Stimulated activated CD8-positive, alpha-beta memory T cell treated with anti-CD3 and anti-CD28 coated beads, Interleukin-7, amount 100 ng/mL, for 1 hour (primary cell): ENCODE data around the gene DCLK1.

Experiments used
- DNase-seq, 2 donors: peaks; one replicate each; pipeline ENCODE4 v3.0.0-alpha.2; 2020; ENCODE audit warnings: low read depth in 2 of 2

Gene DCLK1

DNA sequence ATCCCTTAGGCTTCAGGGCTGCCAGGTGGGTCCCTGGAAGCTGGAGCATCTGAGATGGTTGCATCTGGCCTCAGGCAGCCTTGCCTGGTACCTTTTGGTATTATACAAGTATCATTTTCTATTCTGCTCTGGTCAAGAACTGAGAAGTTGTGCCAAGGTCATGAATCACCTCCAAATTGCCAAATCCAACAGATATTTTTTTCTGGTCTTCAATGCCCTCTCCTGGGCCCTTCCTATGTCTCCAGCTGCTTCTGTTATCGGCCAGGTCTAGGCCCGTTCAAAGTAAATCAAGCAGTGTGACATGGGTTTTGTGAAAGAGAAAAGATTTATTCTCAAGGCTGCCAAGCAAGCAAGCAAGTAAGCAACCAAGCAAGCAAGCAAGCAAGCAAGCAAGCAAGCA lies 383.6 kb downstream of the DCLK1 start:
- no peak for DNase-seq

DNA sequence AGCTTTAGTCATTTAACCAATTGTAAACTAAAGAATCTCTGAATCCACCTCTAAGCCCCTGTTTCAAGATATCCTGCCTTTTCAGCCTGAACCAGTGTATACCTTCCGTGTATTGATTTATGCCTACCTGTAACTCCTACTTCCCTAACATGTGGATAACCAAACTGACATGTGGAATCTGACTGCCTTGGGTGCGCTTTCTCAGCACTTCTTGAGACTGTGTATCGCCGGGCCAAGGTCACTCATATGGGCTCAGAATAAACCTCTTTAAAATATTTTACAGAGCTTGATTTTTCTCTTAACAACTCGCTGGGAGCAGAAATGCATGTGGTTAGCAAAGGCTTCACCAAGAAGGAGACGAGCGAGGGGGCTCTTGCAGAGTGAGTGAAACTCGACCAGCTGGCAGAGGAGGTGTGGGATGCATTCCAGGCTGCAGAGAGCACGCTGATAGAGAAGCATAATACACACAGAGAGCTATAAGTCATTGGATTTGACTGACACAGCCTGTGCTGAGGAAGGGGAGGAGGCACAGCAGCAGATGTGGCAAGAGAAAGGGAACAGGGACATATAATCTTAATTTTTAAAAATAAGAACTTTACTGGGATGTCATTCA lies 386.5 kb downstream of the DCLK1 start:
- DNase-seq = no peak

DNA sequence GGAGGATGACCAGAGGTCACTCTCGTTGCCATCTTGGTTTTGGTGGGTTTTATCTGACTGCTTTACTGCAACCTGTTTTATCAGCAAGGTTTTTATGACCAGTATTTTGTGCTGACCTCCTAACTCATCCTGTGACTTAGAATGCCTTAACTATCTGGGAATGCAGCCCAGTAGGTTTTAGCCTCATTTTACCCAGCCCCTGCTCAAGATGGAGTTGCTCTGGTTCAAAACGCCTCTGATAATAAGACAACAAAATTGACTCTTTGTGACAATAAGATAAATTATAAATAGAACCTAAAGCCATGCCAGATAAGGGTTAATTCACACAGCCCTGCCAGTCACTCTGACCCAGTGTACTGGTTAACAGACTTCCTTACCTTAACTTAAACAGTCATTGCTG lies 387.0 kb downstream of the DCLK1 start:
- DNase-seq = no peak

DNA sequence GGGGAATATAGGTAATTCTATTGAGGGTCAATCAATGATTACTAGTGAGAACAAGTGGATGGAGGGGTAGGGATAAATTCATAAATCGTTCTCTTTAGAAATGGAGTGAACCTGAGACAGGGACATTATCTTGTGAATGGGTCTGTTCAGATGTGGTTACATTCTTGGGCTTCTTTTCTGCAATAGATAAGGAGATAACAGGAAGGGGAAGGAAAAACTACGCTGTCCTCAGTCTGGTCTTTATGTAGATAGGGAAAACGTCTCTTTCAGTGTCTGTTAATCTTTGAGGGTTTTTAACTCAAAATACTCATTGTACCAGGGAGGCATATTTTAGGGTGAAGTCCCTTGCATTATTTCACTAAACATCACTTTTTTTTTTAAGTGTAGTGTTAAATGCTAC lies 388.0 kb downstream of the DCLK1 start:
- no peak for DNase-seq

DNA sequence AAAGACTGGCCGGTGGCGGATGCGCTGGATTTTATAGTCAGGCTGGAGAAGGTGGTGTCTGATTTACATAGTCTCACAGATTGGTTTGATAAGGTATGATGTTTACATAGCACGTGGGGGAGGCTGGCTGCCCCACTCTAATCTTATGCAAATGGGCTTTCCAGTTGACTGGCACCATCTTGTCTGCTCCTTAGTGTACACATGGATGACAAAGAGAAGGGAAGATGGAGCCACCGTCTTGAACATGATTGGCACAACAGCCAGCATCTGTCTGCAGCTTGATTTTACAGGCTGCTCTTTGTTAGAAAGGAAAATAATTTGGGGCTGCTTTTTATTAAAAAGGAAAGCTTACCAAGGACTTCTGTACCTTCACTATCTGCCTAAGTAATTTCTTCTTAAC lies 389.5 kb downstream of the DCLK1 start:
- DNase-seq = no peak

DNA sequence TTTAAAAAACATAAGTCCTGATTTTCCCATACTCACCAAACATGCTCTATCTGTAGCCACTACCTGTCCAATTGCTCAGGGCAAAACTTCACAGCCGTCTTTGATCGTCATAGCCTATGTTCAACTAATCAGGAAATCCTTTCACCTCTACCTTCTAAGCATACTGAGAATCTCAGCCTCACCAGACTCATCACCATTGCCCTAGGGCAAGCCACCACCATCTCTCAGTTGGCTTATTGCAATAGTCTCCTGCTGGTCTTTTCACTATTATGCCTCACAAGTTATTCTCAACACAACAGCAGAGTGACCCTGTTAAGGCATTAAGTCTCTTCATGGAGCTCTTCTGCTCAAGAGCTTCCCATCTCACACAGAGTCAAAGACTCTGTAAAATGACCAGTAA lies 394.3 kb downstream of the DCLK1 start:
- DNase-seq = no peak

GRCh38 chr13:35733827-35734226 lies 397.4 kb downstream of the DCLK1 start:
- DNase-seq = no peak

DNA sequence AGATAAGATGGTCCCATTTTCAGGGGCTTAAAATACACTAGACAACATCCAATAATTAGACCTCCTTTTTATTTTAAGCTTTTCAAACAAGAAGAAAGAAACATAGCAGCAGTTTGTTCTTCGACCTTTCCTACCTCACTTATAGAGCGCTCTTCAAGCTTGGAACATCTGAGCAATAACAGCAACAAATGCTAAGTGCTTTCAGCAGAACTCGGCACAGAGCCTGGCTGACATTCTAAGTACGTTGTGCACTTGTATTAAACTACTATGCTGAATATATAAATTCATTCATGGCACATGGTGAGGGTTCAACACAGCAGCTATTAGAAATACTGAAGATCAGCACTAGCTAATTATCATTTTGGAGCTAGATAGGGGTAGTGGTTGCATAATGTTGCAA lies 398.6 kb downstream of the DCLK1 start:
- DNase-seq = no peak

DNA sequence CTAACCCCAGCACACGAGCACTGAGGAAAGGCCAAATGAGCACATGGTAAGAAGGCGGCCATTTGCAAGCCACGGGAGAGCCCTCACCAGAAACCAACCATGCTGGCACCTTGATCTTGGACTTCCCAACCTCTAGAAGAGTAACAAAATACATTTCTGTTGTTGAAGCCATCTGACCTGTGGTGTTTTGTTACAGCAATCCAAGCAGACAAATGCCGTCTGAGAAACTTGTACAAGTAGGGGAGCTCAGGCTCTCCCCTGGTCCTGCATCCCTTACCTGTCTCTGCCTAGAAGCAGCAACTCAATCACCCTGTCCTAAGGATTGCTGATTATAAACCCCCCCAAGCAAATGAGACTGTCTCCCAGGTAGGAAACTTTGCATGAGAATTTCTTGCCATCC lies 399.7 kb downstream of the DCLK1 start:
- no peak for DNase-seq

GRCh38 chr13:35729926-35730627 lies 401.1 kb downstream of the DCLK1 start:
- no peak for DNase-seq

DNA sequence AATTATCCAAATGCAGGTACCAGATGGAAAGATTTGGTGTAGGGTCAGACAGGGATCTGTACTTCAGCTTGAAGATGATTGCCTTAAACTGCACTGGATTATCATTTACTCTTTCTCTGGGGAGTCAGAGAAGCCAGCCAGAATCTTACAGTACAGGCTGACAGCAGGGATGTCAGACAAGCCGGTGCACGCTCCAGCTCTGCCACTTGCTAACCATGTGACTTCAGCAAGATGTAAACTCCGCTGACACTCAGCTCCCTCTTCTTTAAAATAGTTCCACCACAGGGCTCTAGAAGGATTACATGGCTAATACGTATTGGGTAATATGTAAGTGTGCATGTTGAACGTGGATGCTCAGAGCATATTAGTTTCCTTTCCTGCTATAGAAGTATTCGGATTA lies 403.3 kb downstream of the DCLK1 start:
- no peak for DNase-seq

GRCh38 chr13:35724446-35724845 lies 406.7 kb downstream of the DCLK1 start:
- DNase-seq = no peak

DNA sequence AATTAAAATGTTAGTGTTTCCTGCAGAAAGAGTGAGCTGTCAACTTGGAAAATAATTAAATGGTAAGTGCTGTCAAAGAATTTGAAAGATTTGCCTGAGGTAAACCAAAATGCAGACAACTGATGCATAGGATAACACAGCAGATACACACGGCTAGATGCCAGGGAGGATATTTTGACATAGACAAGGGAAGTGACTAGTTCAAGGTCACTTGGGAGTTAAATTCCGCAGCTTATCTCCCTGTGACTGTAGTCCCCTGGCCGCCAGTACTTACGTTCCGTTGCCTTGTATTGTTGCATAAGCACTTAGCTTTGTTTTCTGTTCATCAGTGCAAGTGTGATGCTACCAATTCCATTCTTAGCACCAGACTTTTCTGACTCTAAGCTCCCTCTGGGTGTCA lies 407.4 kb downstream of the DCLK1 start:
- DNase-seq = no peak

- no peak for DNase-seq
Measured at GRCh38 chr13:35723053-35723461, 408.1 kb downstream of the DCLK1 start.

DNA sequence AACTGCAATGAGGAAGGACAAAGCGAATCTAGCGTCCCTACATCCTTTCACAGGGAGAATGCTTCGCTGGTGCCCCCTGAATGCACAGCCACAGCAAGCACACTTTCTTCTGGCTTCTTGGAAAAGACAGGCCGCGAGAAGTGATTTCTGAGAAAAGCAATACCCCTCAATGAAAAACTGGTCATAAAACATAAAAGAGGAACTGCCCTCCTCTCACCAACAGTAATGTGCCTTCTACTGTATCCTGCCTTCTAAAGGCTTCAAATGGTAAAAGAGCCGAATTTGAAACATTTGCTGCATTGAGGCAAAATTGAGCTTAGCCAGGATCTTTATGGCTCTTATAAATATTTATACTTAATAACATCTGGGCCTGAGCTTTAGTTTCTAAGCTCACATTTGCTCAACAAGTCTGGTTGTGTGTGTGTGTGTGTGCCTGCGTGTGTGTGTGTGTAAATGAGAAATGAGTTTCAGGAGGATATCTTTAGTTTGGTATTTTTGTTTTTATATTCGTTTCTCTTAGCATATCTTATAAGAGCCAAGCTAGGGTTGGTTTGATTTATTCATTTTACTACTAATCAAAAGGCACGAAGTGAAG lies 408.6 kb downstream of the DCLK1 start:
- no peak for DNase-seq

DNA sequence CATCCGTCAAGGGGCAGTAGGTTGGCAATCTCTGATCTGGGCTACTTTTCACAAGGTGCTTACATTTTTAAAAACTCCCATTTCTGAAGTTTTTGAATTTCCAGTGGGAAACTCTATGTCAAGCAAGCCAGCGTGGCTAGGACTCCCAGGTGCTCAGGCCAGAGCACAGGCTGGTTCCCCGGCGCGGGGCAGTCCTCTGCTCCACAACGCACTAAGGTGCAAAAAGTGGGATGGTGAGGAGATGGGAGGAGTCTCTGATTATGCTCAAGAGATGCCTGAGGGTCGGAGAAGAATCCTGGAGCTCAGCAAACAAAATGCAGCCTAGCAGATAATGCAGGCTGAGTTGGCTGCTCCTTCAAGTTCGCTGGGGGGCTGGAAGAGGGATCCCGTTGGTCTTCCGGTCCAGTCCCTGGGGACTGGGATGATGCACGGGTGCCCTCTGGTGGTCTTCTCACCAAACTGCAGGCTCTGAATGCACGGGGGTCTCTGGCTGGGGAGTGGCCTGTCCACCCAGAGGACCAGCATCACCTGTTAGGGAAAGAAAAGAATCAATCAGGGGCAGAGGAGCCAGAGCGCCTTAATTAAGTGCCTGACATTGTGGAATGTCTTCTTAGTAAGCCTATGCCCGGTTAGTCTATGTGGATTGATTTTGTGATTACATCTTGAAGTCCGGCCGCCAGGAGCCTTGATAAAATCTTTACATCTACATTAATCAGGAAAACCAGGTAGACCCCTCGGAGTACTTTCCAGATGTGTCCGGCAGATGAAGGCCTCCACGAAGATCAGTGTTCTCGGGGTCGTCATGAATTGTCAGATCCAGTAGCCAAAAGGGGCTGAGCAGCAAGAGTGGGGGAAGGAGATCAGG lies 410.3 kb downstream of the DCLK1 start:
- peak in 1 of 2 donors; percentile 7 for DNase-seq

GRCh38 chr13:35720290-35720689 lies 410.9 kb downstream of the DCLK1 start:
- DNase-seq = no peak
